HCT116 (cell line): Measurements from ENCODE around the gene BMAL1.

Source experiments
- CEBPB ChIP-seq: IDR thresholded peaks from 2 replicates; pipeline ENCODE4 v1.6.1; 2012; ENCODE audit warnings: low read depth
- CTCF ChIP-seq, 3 experiments: fragments of 200-600 bp in 1 of 3; sonication (generic) in 1 of 3; IDR thresholded peaks in 2 of 3; conservative IDR thresholded peaks in 1 of 3; 2 replicates each; pipeline ENCODE4 v1.5.1; 2012 to 2017; ENCODE audit warnings: low read depth in 2 of 3, low read length in 2 of 3, antibody characterized with exemption in 1 of 3, borderline replicate concordance in 1 of 3, control low read depth in 1 of 3, mild to moderate bottlenecking in 1 of 3, mixed read lengths in 1 of 3, mixed run types in 1 of 3, moderate library complexity in 1 of 3; ENCODE audit not compliant: insufficient read depth in 1 of 3
- ELF1 ChIP-seq: IDR thresholded peaks from 2 replicates; pipeline ENCODE4 v1.6.1; 2012; ENCODE audit warnings: low read depth, borderline replicate concordance
- EZH2 ChIP-seq: fragments of 200-600 bp; sonication (generic); IDR thresholded peaks from 2 replicates; pipeline ENCODE4 v1.6.1; 2017; ENCODE audit warnings: antibody characterized with exemption, mixed run types
- JUND ChIP-seq: IDR thresholded peaks from 2 replicates; pipeline ENCODE4 v1.6.1; 2012
- POLR2A ChIP-seq: IDR thresholded peaks from 2 replicates; pipeline ENCODE4 v1.7.0; 2011; ENCODE audit warnings: borderline replicate concordance; ENCODE audit not compliant: insufficient read depth, insufficient read length; ENCODE audit errors: extremely low read depth
- POLR2AphosphoS5 ChIP-seq: IDR thresholded peaks from 2 replicates; pipeline ENCODE4 v1.6.1; 2011; ENCODE audit warnings: mild to moderate bottlenecking, low read depth, low read length, moderate library complexity
- RAD21 ChIP-seq: IDR thresholded peaks from 2 replicates; pipeline ENCODE4 v1.6.1; 2012; ENCODE audit warnings: low read depth, mild to moderate bottlenecking
- REST ChIP-seq: IDR thresholded peaks from 2 replicates; pipeline ENCODE4 v1.6.1; 2012; ENCODE audit warnings: low read depth
- SP1 ChIP-seq: IDR thresholded peaks from 2 replicates; pipeline ENCODE4 v1.6.1; 2012; ENCODE audit warnings: low read depth
- TCF7L2 ChIP-seq: IDR thresholded peaks from 2 replicates; pipeline ENCODE4 v1.7.0; 2011; ENCODE audit warnings: borderline replicate concordance, inconsistent platforms; ENCODE audit not compliant: insufficient read depth, insufficient read length; ENCODE audit errors: extremely low read depth
- TF ChIP-seq, protein P1 (sequence below): IDR thresholded peaks from 2 replicates; pipeline ENCODE4 v1.6.1; 2012
- TF ChIP-seq, protein P2 (sequence below): IDR thresholded peaks from 2 replicates; pipeline ENCODE4 v1.6.1; 2011; ENCODE audit warnings: mild to moderate bottlenecking, low read length, moderate library complexity; ENCODE audit not compliant: insufficient replicate concordance; ENCODE audit errors: extremely low read depth

DNA sequence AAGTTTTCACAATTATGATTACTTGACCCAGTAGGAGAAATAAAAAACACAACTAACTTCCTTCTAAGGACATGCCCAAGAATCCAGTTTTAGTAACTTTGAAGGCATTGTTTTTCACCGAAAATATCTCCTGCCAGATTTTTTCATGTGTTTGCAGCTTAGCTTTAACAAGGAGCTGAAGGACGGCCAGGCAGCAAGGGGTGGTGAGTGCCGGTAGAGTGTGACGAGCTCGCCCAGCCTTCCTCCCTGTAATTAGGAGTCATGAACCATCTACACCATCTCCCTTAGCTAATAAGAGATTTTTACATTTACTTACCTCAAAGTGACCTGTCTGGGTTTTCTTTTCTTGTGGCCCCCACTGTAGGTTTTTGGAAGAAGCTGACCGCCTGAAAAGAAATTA is 72.0 kb downstream of the BMAL1 start:
- TF ChIP-seq, protein P1, sequence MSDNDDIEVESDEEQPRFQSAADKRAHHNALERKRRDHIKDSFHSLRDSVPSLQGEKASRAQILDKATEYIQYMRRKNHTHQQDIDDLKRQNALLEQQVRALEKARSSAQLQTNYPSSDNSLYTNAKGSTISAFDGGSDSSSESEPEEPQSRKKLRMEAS, result no peak
- TF ChIP-seq CEBPB, result no peak
- TF ChIP-seq JUND, result no peak
- no peak for TF ChIP-seq CTCF (IDR thresholded peaks at IDR 0.05 in 2 of 3, conservative IDR thresholded peaks at IDR 0.05 in 1 of 3; ENCODE audit: borderline replicate concordance in 1 of 3, insufficient read depth in 1 of 3, low read depth in 2 of 3, low read length in 2 of 3)
- no peak for TF ChIP-seq RAD21
- TF ChIP-seq POLR2A, result no peak
- no peak for TF ChIP-seq POLR2AphosphoS5
- no peak for TF ChIP-seq EZH2
- TF ChIP-seq REST, result no peak
- TF ChIP-seq, protein P2, sequence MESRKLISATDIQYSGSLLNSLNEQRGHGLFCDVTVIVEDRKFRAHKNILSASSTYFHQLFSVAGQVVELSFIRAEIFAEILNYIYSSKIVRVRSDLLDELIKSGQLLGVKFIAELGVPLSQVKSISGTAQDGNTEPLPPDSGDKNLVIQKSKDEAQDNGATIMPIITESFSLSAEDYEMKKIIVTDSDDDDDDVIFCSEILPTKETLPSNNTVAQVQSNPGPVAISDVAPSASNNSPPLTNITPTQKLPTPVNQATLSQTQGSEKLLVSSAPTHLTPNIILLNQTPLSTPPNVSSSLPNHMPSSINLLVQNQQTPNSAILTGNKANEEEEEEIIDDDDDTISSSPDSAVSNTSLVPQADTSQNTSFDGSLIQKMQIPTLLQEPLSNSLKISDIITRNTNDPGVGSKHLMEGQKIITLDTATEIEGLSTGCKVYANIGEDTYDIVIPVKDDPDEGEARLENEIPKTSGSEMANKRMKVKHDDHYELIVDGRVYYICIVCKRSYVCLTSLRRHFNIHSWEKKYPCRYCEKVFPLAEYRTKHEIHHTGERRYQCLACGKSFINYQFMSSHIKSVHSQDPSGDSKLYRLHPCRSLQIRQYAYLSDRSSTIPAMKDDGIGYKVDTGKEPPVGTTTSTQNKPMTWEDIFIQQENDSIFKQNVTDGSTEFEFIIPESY, result no peak
- TF ChIP-seq SP1, result no peak
- no peak for TF ChIP-seq ELF1
- no peak for TF ChIP-seq TCF7L2
